H1 (cell line): ENCODE measurements around the gene TIMM22. TPM values are rescaled to one million over a fixed set of nuclear protein-coding genes. Genes with fewer than 3 reads are reported as not detected.

Experiments
- JUN ChIP-seq: IDR thresholded peaks from 2 replicates; pipeline ENCODE4 v1.6.1; 2011; ENCODE audit warnings: low read depth, mild to moderate bottlenecking, improper control_type of control experiment, low read length
- polyA plus RNA-seq, 7 experiments: library from polyadenylated mRNA; depleted of rRNA in 3 of 7; stranded (reverse) in 5 of 7; unstranded in 2 of 7; fragments of >200 nt in 5 of 7; fragments of 200-250 nt in 2 of 7; gene quantifications; 1 replicate in 5 of 7; 2 replicates in 1 of 7; 4 replicates in 1 of 7; pipeline versions ENCODE4 v1.2.1 to v1.2.3, GENCODE V29; 2011 to 2013; ENCODE audit warnings: missing spikeins in 2 of 7, mixed read lengths in 2 of 7
- total RNA-seq: library from RNA; stranded (reverse); fragmentation: NEBNext Ultra II Directional; extraction: Animal tissue kit (Norgen Biotek cat#: 25700); gene quantifications from 2 replicates; pipeline ENCODE4 v1.2.1, GENCODE V29; 2021

TIMM22 gene
- total and polyA plus RNA-seq, 2 of the 8 experiments (the other 6 are each of a cell fraction or from before 2014, with no cell fraction given), result 13.8 to 17.4 TPM

- TF ChIP-seq JUN, result no peak
Observed at GRCh38 chr17:1033503-1033902, 36.6 kb downstream of the TIMM22 start (continued).
